Bronchial epithelial cell (primary cell): ENCODE measurements around the gene KRTAP10-7. TPM values are rescaled to one million over a fixed set of nuclear protein-coding genes. Genes with fewer than 3 reads are reported as not detected.
"Not testable (repeated sequence)": the region's sequence is repeated elsewhere in the genome, so short reads cannot be mapped to it uniquely, and the experiment has no call there.

Source experiments
- DNase-seq: peaks from one replicate; pipeline ENCODE4 v3.0.0-alpha.2; 2010; ENCODE audit warnings: low read depth
- FAIRE-seq: peaks from 2 replicates; lab custom pipeline; 2011; peaks lifted over from hg19 to GRCh38; lab: Jason Lieb, UNC
- H3K27me3 ChIP-seq: 2 replicates; pipeline ENCODE4 v1.5.1; 2011; ENCODE audit warnings: low read length; ENCODE audit not compliant: control insufficient read depth, insufficient read depth
- H3K36me3 ChIP-seq: 2 replicates; pipeline ENCODE4 v1.5.1; 2011; ENCODE audit warnings: low read length; ENCODE audit not compliant: control insufficient read depth, insufficient read depth
- H3K4me3 ChIP-seq: 2 replicates; pipeline ENCODE4 v1.5.1; 2011; ENCODE audit warnings: mild to moderate bottlenecking, low read depth, low read length, control low read depth
- total RNA-seq: library from RNA; depleted of rRNA; stranded (reverse); fragments of >200 nt; gene quantifications from 2 replicates; pipeline ENCODE4 v1.2.1, GENCODE V29; 2014
- TF ChIP-seq, protein P1 (sequence below): IDR thresholded peaks from 2 replicates; pipeline ENCODE4 v1.5.1; 2011; ENCODE audit warnings: mild to moderate bottlenecking, moderate library complexity, low read length, control low read depth, inconsistent platforms; ENCODE audit not compliant: insufficient read depth, severe bottlenecking

The KRTAP10-7 gene, protein sequence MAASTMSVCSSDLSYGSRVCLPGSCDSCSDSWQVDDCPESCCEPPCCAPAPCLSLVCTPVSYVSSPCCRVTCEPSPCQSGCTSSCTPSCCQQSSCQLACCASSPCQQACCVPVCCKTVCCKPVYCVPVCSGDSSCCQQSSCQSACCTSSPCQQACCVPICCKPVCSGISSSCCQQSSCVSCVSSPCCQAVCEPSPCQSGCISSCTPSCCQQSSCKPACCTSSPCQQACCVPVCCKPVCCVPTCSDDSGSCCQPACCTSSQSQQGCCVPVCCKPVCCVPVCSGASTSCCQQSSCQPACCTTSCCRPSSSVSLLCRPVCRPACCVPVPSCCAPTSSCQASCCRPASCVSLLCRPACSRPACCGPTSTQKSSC
- not detected in 2 replicates for total RNA-seq

DNA sequence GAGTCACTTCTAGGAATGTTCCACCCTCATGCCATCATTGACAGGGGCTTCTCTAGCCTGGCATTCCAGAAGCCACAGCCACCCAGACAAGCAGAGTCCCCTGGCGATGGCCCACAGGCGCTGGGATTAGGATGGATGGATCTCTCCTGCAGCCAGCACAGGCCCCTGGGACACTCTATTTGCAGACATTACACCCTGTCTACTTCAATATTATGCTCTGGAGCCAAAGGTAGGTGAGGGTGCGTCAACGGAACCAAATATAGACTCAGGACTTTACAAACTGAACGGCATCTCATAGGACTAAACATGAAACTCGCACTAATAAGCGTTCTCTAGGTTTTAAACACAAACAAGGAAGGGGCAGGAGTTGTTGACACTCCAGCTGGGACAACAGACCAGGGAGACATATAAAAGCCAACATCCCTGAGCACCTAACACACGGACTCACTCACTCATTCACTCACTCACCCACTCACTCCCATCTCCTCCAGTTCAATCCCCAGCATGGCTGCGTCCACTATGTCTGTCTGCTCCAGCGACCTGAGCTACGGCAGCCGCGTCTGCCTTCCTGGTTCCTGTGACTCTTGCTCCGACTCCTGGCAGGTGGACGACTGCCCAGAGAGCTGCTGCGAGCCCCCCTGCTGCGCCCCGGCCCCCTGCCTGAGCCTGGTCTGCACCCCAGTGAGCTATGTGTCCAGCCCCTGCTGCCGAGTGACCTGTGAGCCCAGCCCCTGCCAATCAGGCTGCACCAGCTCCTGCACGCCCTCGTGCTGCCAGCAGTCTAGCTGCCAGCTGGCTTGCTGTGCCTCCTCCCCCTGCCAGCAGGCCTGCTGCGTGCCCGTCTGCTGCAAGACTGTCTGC lies at the start of gene KRTAP10-7:
TSS of gene KRTAP10-7 (plus strand) at position 480 of the 861 bp plus-strand sequence. CDS start at position 505, 25 bp downstream.
- FAIRE-seq, DNase-seq: not testable (repeated sequence)

DNA sequence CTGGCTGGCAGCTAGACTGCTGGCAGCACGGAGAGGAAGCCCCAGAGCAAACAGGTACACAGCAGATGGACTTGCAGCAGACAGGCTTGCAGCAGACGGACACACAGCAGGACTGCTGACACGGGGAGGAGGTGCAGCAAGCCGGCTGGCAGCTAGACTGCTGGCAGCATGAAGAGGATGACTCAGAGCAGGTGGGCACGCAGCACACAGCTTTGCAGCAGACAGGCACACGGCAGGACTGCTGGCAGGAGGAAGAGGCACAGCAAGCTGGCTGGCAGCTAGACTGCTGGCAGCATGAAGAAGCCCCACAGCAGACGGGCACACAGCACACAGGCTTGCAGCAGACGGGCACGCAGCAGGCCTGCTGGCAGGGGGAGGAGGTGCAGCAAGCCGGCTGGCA lies 49.6 kb upstream of the KRTAP10-7 start:
- no peaks in the 10 kb centered on the region for H3K36me3 ChIP-seq
- DNase-seq (no peak), FAIRE-seq (no peak)
- TF ChIP-seq, protein P1, sequence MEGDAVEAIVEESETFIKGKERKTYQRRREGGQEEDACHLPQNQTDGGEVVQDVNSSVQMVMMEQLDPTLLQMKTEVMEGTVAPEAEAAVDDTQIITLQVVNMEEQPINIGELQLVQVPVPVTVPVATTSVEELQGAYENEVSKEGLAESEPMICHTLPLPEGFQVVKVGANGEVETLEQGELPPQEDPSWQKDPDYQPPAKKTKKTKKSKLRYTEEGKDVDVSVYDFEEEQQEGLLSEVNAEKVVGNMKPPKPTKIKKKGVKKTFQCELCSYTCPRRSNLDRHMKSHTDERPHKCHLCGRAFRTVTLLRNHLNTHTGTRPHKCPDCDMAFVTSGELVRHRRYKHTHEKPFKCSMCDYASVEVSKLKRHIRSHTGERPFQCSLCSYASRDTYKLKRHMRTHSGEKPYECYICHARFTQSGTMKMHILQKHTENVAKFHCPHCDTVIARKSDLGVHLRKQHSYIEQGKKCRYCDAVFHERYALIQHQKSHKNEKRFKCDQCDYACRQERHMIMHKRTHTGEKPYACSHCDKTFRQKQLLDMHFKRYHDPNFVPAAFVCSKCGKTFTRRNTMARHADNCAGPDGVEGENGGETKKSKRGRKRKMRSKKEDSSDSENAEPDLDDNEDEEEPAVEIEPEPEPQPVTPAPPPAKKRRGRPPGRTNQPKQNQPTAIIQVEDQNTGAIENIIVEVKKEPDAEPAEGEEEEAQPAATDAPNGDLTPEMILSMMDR: no peak
- H3K27me3 ChIP-seq: no peaks in the 10 kb centered on the region
- H3K4me3 ChIP-seq: no peak overlapping the region

More for the DNA sequence above, at the start of gene KRTAP10-7:
- H3K4me3 ChIP-seq, H3K36me3 ChIP-seq, H3K27me3 ChIP-seq: not testable (repeated sequence)

DNA sequence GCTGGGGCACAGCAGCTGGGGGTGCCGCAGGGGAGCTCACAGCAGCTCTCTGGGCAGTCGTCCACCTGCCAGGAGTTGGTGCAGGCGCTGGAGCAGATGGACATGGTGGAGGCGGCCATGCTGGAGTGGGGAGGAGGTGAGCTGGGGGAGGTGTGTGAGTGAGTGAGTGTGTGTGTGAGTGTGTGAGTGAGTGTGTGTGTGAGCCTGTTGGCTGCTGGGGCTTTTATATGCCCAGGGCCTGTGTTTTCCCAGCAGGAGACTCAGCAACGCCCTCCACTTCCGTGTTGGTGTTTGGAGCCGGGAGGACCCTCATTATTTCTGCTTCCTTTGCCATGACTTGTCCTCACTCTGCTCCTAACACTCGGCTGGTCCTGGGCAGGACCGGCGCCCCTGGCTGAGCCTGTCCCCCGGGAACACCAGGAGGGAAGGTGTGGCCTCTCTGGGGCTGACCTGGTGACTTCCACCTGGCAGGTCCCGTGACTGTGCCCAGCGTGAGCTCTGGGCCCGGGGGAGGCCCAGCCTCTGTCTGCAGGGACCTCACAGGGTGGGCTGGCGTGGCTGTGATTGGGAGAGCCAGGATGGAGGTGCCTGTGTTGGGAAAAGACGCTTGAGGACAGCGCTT lies 48.9 kb upstream of the KRTAP10-7 start, which contains the start of gene KRTAP10-2:
TSS of gene KRTAP10-2 (minus strand) at position 166 of the 622 bp plus-strand sequence. CDS start at position 119, 47 bp downstream.
- DNase-seq: no peak
- Histone ChIP-seq H3K36me3 (no peaks in the 10 kb centered on the region), H3K27me3 (no peaks in the 10 kb centered on the region), H3K4me3 (no peak within 1 kb of the TSS)
- TF ChIP-seq, protein P1: no peak
- FAIRE-seq: peak; percentile 50

DNA sequence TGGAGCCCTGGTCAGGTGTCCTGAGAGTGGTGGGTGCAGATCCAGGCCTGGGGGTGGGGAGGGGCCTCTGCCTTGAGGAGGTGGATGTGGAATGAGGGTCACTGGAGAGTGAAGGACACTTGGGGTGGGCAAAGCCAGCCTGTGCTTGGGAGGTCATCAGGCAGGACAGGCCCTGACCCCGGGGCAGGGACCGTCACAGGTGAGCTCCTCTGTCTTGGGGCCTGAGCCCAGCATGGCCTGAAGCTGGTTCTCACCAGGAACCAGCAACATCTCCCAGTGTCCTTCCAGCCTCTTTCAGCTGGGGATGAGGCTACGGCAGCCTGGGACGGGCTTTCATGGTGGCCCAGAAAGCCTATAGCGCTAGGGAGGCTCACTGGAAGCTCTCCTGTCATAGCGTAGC lies 48.3 kb upstream of the KRTAP10-7 start:
- H3K27me3 ChIP-seq: no peaks in the 10 kb centered on the region

DNA sequence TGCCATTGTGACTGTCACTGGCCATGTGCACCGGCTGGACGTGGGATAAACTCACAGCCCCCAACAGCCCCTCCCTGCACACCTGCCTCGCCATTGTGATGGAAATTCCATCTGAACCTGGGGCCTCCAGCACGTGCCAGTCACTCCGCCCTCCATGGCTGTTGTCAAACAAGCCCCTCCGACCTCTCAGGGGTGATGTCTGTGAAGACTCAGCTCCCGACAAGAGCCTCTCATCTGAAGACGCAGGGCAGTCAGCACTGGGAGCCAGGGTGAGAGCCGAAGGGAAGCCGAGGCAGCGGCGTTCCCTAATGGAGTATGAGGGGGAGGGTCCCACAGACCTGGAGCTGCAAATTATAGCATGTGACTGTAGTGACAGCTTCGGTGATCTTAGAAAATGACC lies 47.7 kb upstream of the KRTAP10-7 start:
- H3K4me3 ChIP-seq: no peak overlapping the region
- H3K27me3 ChIP-seq: no peaks in the 10 kb centered on the region
- TF ChIP-seq, protein P1: no peak
- H3K36me3 ChIP-seq: no peaks in the 10 kb centered on the region
- no peak for FAIRE-seq
- DNase-seq: no peak

More for the DNA sequence above, 48.3 kb upstream of the KRTAP10-7 start:
- no peak for FAIRE-seq
- TF ChIP-seq, protein P1: no peak
- H3K36me3 ChIP-seq: no peaks in the 10 kb centered on the region
- no peak for DNase-seq
- H3K4me3 ChIP-seq: no peak overlapping the region
